T-helper 2 cell (primary cell): ENCODE results near the gene SPATA1.

Experiments
- DNase-seq, 5 experiments: peaks; one replicate each; pipeline versions ENCODE4 v3.0.0 to v3.0.0-alpha.2; 2012 to 2022

Gene SPATA1

GRCh38 chr1:84597011-84597410 is 90.8 kb downstream of the SPATA1 start:
- no peak for DNase-seq

DNA sequence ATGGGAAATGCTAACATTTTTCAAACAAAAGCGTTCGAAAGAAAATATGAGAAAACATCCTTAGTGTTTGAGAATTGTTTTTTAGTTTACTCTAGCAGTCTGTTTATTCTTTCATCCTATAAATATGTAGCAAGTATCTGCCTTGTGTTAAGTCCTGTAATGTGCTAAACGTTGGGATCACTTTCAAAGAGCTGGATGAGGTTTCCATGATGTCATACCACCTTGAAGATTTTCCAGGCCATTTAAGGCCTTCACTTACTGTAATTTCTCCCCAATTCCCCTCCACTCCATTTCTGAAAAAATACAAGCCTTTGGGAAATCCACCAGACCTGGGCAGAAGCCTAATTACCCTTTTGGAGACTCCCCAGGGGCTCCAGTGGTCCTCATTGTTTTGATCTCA is 92.2 kb downstream of the SPATA1 start:
- DNase-seq, result no peak

GRCh38 chr1:84598846-84599741 is 92.9 kb downstream of the SPATA1 start:
- peak in 1 of 5 experiments; percentile 52 for DNase-seq

GRCh38 chr1:84600796-84601195 is 94.6 kb downstream of the SPATA1 start:
- DNase-seq, result no peak

DNA sequence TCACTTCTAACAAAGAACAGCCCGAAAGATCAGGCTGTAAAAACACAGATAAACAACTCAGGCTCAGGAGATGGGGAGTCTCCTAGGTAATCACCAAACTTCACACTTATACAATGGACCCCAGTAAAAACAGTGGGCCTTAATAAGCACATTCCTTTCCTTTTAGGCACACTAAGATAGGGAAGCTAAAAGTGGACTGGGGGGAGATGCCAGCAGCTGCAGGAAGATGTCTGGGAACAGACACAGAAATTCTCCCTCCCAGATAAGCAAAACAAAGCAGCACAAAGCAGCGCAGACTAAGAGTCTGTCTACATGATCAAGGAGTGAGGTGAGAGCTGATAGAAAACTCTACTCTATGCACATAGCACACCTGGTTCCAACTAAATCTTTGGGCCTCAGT is 97.0 kb downstream of the SPATA1 start:
- DNase-seq, result no peak

- no peak for DNase-seq
Observed at GRCh38 chr1:84603941-84604830, 98.0 kb downstream of the SPATA1 start.

DNA sequence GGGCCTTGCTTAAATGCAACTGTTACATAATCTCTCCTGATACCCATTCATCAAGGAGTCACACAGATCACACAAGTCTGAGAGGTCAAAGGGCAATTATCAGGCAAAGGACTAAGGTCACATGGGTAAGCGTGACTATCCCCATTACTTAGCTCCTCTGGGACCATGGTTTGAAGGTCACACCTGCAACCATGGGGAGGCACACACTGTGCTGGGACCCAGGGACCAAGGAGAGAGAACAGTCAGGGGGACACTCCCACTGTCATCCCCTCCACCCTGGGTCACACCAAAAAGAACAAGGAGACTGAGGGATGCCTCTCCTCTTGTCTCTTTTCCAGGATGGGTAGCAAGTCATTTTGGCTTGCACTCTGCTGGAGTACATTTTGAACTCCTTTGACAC is 99.0 kb downstream of the SPATA1 start:
- peak in 1 of 5 experiments; percentile 12 for DNase-seq

- DNase-seq, result no peak
Observed at GRCh38 chr1:84606977-84607376, 100.8 kb downstream of the SPATA1 start.

DNA sequence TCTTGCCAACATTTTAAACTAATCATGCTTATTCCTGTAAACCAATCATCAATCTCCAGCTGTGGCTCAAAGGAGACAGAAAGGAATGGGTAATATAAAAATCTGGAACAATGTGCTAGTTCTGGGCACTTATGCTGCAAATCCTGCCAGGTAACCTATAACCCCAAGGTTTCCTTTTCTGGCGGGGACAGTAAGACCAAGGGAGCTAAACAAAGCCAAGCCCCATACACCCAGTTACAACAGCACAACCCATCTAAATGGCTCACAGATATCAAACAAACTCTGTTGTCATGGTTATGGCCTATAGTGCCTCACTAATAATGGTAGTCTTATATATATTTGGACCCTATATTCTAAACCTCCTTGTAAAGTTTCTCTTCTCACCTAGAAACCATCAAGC is 104.9 kb downstream of the SPATA1 start:
- DNase-seq, result no peak

- DNase-seq, result no peak
Observed at GRCh38 chr1:84611796-84612195, 105.6 kb downstream of the SPATA1 start.

DNA sequence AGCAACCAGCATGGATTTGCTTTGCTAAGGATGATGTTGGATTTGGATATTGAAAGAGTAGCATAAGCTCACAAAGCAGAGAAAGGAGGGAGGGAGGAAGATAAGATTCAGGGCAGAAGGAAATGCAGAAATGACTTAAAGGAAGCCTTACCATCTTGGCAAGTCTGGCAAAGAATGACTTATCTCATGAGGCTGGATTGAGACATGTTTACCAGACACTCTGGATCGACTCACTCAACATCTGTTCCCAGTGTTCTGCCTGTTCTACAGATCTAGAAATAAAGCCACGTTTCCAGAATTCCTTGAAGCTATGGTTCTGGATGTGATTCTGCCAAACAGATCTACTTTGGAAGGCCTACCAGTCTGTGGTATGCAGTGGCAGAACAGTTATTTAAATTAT is 106.8 kb downstream of the SPATA1 start:
- DNase-seq, result no peak

DNA sequence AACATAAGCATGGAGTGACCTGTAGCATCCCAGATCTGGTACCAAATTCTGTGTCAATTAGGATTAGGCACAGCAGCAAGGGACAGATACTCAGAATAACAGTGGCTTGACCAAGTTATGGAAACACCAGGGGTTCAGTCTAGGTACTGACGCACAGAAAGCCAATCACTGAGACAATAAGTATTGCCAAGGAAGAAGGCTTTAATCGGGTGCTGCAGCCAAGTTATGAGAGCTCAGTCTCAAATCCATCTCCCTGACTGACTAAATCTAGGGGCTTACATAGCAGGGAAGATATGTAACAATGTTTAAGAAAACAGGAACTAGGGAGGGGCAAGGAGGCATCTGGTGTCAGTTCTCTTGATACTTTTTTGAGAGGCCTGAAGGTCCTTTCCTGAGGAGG is 107.7 kb downstream of the SPATA1 start:
- DNase-seq, result no peak

- DNase-seq, result no peak
Observed at GRCh38 chr1:84615790-84616189, 109.6 kb downstream of the SPATA1 start.
